Activated CD4-positive, alpha-beta T cell treated with anti-CD3 and anti-CD28 coated beads, Interleukin-10, Interleukin-2, amounts not matched to agents 100 ng/mL and 50 ng/mL, durations not matched to agents 16 hours and 8 hours (primary cell): ENCODE results near the gene SORBS2.

ENCODE experiments used
- DNase-seq: peaks from one replicate; pipeline ENCODE4 v3.0.0-alpha.2; 2020

SORBS2 gene

DNA sequence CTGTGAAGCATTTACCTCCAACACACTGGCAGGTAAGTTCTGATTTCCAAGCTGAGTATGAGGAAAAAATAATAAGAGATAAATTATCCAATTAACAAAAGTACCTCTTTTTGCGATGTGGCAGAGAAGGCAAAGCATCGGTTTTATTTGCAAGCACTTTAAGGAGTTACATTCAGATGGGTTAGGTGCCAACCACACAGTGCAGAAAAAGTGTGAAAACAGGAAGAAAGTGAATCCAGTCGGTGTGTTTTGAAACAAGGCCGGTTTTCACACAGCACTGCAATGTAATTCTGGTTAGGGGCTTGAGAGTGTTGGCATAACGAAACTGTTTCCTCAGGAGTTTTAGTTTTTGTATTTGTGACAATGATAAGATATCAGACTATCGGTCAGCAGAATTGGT is 145.8 kb downstream of the SORBS2 start:
- DNase-seq: no peak

- no peak for DNase-seq
These were observed 146.3 kb downstream of the SORBS2 start for GRCh38 chr4:185665655-185666054.

- DNase-seq: no peak
These were observed 147.5 kb downstream of the SORBS2 start for GRCh38 chr4:185664481-185664880.

- DNase-seq: no peak
These were observed 149.8 kb downstream of the SORBS2 start for GRCh38 chr4:185662030-185662778.

DNA sequence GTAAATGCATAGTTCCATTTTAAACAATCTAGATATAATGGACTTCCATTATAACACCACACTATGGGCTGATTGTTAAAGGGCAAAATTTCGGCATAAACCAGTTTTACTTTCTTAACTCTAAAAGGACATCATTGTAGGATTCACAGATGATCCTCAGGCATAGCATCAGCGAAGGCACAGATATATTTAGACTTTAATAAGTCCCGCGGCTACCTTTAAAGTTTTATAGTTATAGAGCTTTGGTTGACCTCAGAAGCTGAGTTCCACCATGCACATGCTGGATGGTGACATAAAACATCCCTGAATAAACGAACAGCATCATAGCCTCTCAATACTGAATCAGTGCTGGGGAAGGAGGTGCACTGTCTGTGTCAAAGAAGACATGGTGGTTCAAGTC is 151.7 kb downstream of the SORBS2 start:
- no peak for DNase-seq

- DNase-seq: no peak
These were observed 154.3 kb downstream of the SORBS2 start for GRCh38 chr4:185657699-185658098.

GRCh38 chr4:185657183-185657582 is 154.8 kb downstream of the SORBS2 start:
- no peak for DNase-seq

- no peak for DNase-seq
These were observed 155.5 kb downstream of the SORBS2 start for GRCh38 chr4:185656467-185656931.

- no peak for DNase-seq
These were observed 156.9 kb downstream of the SORBS2 start for GRCh38 chr4:185654965-185655554.

DNA sequence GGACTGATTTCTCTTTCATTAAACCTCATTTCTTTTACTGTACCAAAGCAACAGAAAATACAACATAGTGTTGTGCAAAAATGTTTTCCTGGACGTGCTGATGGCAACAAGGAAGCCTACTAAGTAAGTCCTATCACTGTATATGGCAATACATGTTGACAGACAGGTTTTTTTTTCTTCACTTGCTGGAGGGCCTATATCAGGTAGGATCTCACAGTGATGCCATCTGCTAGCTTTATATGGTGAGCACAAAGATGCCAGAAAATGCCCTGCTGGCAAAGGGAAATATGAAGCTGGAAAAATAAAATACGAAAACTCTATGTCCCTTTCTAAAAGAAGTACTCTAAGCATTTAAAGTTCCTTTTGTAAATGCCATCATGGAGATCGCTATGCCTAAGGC is 157.7 kb downstream of the SORBS2 start:
- no peak for DNase-seq

GRCh38 chr4:185651851-185652250 is 160.1 kb downstream of the SORBS2 start:
- no peak for DNase-seq

DNA sequence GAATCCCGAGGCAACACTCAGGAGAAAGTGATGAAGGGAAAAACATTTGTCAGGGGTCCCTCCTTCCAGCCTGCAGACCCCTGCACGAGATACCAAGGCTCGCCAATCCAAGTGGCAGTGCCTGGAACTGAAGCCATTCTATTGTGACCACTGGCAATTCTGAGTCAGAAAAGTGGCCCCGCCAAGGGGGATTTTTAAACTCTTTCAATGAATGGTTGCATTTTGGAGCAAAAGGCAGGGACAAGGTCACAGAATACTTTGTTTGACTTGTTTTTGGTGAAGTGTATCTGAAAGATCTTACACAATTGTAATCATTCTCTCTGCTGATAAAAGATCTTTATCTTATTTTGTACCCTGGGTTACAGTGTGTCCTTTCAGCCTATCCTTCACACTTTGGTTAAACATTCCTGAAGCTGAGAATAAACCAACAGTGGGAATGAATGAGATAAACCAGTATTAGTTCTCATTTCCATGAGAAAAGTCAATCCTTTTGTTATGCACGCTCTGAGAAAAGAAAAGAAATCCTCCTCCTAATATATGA is 160.8 kb downstream of the SORBS2 start:
- no peak for DNase-seq

DNA sequence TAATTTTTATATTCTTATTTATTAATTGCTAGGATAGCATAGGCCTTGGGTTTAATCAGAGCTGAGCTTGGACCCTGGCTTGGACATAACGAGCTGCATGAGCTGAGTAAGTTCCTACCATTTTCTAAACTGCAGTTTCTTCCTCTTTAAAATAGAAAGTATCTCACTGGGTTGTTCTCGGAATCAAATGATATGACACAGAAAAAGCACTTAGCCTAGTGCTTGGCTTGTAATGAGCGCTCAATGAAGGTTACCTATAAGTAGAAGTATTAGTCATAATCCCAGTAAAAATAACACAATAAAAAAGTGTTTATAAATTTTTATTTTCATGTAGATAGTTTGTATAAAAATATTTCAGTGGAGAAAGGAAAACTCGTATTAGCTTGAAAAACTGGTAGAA is 163.4 kb downstream of the SORBS2 start:
- no peak for DNase-seq

- DNase-seq: no peak
These were observed 166.6 kb downstream of the SORBS2 start for GRCh38 chr4:185645403-185645802.

DNA sequence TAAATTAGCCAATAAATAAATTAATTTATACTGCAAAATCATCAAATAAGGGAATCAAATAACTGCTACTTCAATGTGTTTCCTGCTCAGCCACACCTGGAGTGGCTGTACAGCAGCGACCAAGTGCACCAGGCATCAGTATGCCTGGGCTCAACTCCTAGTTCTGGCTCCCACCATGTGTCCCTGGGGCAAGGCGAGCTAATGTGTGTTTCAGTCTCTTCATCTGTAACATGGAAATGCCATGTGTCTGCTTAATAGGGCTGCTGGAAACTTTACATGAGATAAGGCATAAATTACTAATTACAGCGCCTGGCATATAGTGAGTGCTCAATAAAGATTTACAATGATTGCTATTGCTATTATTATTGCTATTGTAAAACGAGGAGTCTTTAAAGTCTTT is 167.6 kb downstream of the SORBS2 start:
- no peak for DNase-seq

GRCh38 chr4:185642907-185643306 is 169.1 kb downstream of the SORBS2 start:
- no peak for DNase-seq

DNA sequence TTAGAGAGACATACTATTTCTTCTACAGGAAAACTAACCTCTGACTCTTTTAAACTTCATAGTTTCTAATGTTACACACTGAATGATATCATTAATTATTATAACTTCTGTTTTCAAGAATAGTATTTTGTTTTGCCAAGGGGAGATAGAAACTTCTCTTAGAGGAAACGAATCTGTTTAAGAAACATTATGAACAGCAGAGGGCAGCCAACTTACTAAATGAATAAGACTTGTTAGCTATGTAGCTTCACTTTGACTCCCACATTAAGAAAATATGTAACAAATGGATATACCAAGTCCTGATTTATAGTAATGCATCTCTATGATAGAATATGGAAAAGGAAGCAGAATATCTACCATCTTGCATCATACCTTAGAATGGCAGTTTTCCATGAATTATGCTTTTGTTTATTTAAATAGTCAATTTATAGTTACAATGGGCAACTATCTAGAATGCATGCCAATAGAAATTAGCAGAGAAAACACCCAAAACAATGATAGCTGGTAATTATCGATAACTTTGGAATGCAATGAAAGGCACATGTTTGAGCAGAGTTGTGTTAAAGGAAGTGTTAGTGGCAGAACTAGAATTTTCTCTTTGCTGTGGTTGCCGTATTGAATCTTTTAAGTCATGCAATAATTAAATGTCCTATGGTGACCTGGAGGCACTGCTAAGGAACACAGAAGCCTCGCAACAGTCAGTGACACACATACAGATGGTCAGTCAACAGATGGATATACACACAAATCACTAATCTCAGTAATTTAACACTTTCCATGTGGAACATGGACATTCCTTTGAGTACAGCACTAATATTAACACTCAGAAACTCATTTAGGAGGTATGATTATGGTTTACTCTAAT is 171.0 kb downstream of the SORBS2 start:
- DNase-seq: peak; percentile 8

DNA sequence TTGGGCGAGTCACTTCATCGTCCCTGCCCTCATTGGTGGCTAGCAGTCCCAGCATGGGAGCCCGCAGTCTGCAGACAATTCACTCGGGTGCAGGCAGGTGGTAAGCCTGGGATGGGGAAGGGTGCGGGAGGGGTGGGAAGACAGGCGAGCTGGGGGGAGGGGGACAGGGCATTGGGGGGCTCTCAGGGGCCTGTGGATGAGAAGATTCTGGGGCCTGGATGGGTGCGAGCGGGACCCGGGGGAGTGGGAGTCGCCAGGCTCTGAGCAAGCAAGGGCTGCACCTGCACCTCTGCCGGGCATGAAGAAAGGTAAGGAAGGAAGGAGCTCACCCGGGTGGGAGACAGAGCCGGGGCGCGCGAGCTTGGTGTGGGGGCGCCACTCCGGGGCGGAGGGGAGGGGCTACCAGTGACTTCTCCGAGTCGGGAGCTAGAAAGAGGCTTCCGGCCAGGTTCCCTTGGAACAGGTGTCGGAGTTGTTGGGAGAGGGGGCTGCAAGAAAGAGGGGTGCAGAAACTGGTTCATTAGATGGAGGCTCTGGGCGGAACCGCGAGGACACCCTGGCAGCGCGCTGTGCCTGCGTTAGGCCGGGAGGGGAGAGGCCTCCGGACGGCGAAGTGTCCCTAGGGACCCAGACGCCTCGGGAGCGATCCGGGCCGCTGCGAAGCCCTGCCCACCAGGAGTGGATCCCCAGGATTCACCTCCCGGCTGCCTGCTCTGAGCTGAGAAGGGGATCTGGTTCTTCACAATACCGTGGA is 173.3 kb downstream of the SORBS2 start:
- DNase-seq: no peak

DNA sequence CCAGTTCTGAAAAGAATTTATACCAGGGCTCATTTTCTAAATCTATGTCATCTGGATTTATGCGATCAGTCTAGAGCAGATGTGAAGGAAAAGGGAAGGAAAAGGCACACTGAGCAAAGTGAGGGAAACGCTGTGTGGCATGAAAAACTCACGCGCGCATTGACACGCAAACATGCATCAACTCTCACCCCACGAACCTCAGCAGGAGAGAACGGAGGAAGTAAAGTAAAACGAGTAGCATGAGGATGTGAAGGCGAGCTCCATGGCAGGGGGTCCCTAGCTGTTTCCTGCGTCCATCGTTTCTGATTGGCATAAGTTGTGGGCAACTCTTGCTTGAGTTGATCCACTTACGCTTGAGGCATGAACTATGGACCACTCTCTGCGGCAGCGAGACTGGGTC is 173.9 kb downstream of the SORBS2 start:
- DNase-seq: no peak

- no peak for DNase-seq
These were observed 174.7 kb downstream of the SORBS2 start for GRCh38 chr4:185637163-185637875.

GRCh38 chr4:185634066-185634652 is 177.8 kb downstream of the SORBS2 start:
- peak; percentile 19 for DNase-seq

DNA sequence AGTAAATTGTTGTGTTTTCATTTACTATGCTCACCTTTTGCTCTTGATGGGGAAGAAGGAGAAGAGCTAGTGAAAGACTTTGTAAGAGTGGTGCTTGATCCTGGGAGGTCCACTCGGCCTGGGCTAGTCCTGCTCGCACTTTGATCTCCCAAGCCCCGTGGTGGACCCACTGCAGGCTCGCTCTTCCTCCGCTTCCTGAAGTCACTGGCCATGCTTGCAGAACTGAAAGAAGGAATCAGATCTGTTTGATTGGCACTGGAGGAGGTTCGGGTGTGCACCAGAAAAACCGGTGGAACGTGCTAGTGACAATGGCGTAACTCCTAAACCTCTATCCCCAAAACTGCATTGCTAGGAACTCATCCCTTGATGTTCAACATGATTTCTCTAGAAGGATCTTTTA is 185.2 kb downstream of the SORBS2 start:
- no peak for DNase-seq
